Esophagus muscularis mucosa (tissue), 3 donors: ENCODE data around the gene TEX2.

Source experiments
- EP300 ChIP-seq: sonication (generic); formaldehyde crosslinking; IDR thresholded peaks from one replicate; pipeline ENCODE4 v1.6.1; 2017; ENCODE audit warnings: antibody characterized with exemption
- POLR2AphosphoS5 ChIP-seq, 2 donors: sonication (generic); formaldehyde crosslinking; IDR thresholded peaks; one replicate each; pipeline ENCODE4 v1.6.1; 2017; ENCODE audit warnings: antibody characterized with exemption in 2 of 2

GRCh38 chr17:64297467-64298088 lies 34.5 kb upstream of the TEX2 start:
- TF ChIP-seq POLR2AphosphoS5 (IDR thresholded peaks at IDR 0.05) (no peak), EP300 (no peak)
